K562 (cell line): ENCODE results near the gene HFE. TPM values are rescaled to one million over a fixed set of nuclear protein-coding genes. Genes with fewer than 3 reads are reported as not detected.
A peak's percentile ranks its signal among the peaks of the same experiment; 100 is the strongest.

Experiments
- CHD7 ChIP-seq: fragments of 200-600 bp; sonication (generic); IDR thresholded peaks from one replicate; pipeline ENCODE4 v1.6.1; 2012; ENCODE audit warnings: mild to moderate bottlenecking, low read depth, low read length, inconsistent platforms
- CREB3L1 ChIP-seq: fragments of 450-650 bp; IDR thresholded peaks from 2 replicates; pipeline ENCODE4 v1.6.1; 2014; ENCODE audit warnings: low read depth, mild to moderate bottlenecking, moderate library complexity, borderline replicate concordance
- HOXB6 ChIP-seq: fragments of 250-450 bp; sonication (Bioruptor Pico); IDR thresholded peaks from 2 replicates; pipeline ENCODE4 v1.5.1; 2022; ENCODE audit warnings: mild to moderate bottlenecking, borderline replicate concordance
- RCOR1 ChIP-seq, 2 experiments: IDR thresholded peaks; 2 replicates each; pipeline ENCODE4 v1.6.1; 2012; ENCODE audit warnings: low read depth in 2 of 2, low read length in 2 of 2, borderline replicate concordance in 1 of 2, improper control_type of control experiment in 1 of 2
- SUPT5H ChIP-seq: fragments of 450-650 bp; IDR thresholded peaks from 2 replicates; pipeline ENCODE4 v1.6.1; 2016
- XRCC3 ChIP-seq: fragments of 450-650 bp; IDR thresholded peaks from 2 replicates; pipeline ENCODE4 v1.6.1; 2017; ENCODE audit warnings: mild to moderate bottlenecking, moderate library complexity
- YBX1 ChIP-seq: fragments of 450-650 bp; IDR thresholded peaks from 2 replicates; pipeline ENCODE4 v1.7.1; 2016; ENCODE audit warnings: mild to moderate bottlenecking
- ZNF124 ChIP-seq: sonication (generic); formaldehyde crosslinking; IDR thresholded peaks from 2 replicates; pipeline ENCODE4 v1.8.1; 2022; ENCODE audit warnings: missing genetic modification reagents
- polyA plus RNA-seq, 8 experiments: library from polyadenylated mRNA; depleted of rRNA in 4 of 8; stranded (reverse) in 5 of 8; unstranded in 3 of 8; fragments of >200 nt; fragmentation: Nextera tagmentation in 2 of 8; fragmentation: Illumina TruSeq in 1 of 8; extraction: Ambion mirVana in 2 of 8; extraction: Trizol in 1 of 8; gene quantifications; 2 replicates each; pipeline versions ENCODE4 v1.2.1 to v1.2.3, GENCODE V29; 2011 to 2014; ENCODE audit warnings: inconsistent platforms in 1 of 8, missing spikeins in 1 of 8
- total RNA-seq, 7 experiments: library from RNA; depleted of rRNA in 6 of 7; stranded (reverse); fragments of >200 nt in 6 of 7; fragmentation: Illumina TruSeq in 2 of 7; extraction: Trizol in 2 of 7; gene quantifications; 2 replicates each; pipeline versions ENCODE4 v1.2.1 to v1.2.3, GENCODE V29; 2011 to 2021; ENCODE audit warnings: low replicate concordance in 1 of 7
- TF ChIP-seq, protein P1 (sequence below), 2 experiments: fragments of 450-650 bp; conservative IDR thresholded peaks; 2 replicates each; pipeline ENCODE4 v1.6.1; 2017; ENCODE audit warnings: mild to moderate bottlenecking in 2 of 2, moderate library complexity in 2 of 2
- TF ChIP-seq, protein P2 (sequence below): fragments of 250-450 bp; sonication (Bioruptor Pico); IDR thresholded peaks from 2 replicates; pipeline ENCODE4 v1.8.0; 2021; ENCODE audit warnings: moderate library complexity, mild to moderate bottlenecking, inconsistent platforms

HFE gene
- total and polyA plus RNA-seq, 9 of the 15 experiments (the other 6 are each of a cell fraction or from before 2014, with no cell fraction given) = 0.14 to 1.2 (median 0.76) TPM

DNA sequence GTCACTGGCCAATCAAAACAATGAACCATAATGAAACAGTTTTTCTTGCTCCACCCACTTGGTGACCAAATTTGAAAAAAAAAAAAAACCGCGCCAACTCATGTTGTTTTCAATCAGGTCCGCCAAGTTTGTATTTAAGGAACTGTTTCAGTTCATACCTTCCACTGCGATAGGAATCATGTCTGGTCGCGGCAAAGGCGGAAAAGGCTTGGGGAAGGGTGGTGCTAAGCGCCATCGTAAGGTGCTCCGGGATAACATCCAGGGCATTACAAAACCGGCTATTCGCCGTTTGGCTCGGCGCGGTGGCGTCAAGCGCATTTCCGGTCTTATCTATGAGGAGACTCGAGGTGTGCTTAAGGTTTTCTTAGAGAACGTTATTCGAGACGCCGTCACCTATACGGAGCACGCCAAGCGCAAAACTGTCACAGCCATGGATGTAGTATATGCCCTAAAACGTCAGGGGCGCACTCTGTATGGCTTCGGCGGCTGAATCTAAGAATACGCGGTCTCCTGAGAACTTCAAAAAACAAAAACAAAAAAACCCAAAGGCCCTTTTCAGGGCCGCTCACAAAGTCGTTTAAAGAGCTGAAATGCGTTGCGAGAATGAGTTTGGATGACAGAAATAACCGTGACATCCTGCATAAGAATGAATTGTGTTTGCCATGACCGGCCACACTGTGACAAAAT is 16.7 kb downstream of the HFE start (continued):
- TF ChIP-seq CREB3L1 = peak; percentile 96
- peak; percentile 11 for TF ChIP-seq CHD7
- TF ChIP-seq, protein P1, sequence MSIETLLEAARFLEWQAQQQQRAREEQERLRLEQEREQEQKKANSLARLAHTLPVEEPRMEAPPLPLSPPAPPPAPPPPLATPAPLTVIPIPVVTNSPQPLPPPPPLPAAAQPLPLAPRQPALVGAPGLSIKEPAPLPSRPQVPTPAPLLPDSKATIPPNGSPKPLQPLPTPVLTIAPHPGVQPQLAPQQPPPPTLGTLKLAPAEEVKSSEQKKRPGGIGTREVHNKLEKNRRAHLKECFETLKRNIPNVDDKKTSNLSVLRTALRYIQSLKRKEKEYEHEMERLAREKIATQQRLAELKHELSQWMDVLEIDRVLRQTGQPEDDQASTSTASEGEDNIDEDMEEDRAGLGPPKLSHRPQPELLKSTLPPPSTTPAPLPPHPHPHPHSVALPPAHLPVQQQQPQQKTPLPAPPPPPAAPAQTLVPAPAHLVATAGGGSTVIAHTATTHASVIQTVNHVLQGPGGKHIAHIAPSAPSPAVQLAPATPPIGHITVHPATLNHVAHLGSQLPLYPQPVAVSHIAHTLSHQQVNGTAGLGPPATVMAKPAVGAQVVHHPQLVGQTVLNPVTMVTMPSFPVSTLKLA (conservative IDR thresholded peaks at IDR 0.05) = peak; percentile 72 to 83
- TF ChIP-seq YBX1 = no peak
- TF ChIP-seq XRCC3 = no peak
- TF ChIP-seq RCOR1 (IDR thresholded peaks at IDR 0.05; ENCODE audit: borderline replicate concordance in 1 of 2, low read depth in 2 of 2, low read length in 2 of 2) = peak; percentile 71 to 89
- TF ChIP-seq SUPT5H = peak; percentile 99
- TF ChIP-seq HOXB6 (CRISPR knock-in tag) = peak; percentile 75; the same call in 1 of the 2 replicates
- TF ChIP-seq, protein P2, sequence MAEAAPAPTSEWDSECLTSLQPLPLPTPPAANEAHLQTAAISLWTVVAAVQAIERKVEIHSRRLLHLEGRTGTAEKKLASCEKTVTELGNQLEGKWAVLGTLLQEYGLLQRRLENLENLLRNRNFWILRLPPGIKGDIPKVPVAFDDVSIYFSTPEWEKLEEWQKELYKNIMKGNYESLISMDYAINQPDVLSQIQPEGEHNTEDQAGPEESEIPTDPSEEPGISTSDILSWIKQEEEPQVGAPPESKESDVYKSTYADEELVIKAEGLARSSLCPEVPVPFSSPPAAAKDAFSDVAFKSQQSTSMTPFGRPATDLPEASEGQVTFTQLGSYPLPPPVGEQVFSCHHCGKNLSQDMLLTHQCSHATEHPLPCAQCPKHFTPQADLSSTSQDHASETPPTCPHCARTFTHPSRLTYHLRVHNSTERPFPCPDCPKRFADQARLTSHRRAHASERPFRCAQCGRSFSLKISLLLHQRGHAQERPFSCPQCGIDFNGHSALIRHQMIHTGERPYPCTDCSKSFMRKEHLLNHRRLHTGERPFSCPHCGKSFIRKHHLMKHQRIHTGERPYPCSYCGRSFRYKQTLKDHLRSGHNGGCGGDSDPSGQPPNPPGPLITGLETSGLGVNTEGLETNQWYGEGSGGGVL = no peak
- TF ChIP-seq ZNF124 (CRISPR knock-in tag) = no peak
